SK-N-MC (cell line): ENCODE measurements around the gene ATXN7.

Source experiments
- DNase-seq: peaks from one replicate; pipeline ENCODE4 v3.0.0-alpha.2; 2011; ENCODE audit warnings: low read depth, low spot score
- H3K27ac ChIP-seq: fragments of 200-600 bp; sonication (generic); 2 replicates; pipeline ENCODE4 v1.5.1; 2016; ENCODE audit warnings: mixed run types
- H3K36me3 ChIP-seq: fragments of 200-600 bp; sonication (generic); 2 replicates; pipeline ENCODE4 v1.6.1; 2017; ENCODE audit warnings: antibody characterized with exemption, low read length, mixed read lengths; ENCODE audit not compliant: insufficient read depth
- H3K4me3 ChIP-seq: fragments of 200-600 bp; sonication (generic); 2 replicates; pipeline ENCODE4 v1.5.1; 2016
- H3K9ac ChIP-seq: fragments of 200-600 bp; sonication (generic); 2 replicates; pipeline ENCODE4 v1.8.0; 2017; ENCODE audit warnings: mixed run types, mixed read lengths; ENCODE audit not compliant: insufficient read length
- H3K9me3 ChIP-seq: fragments of 200-600 bp; sonication (generic); 2 replicates; pipeline ENCODE4 v1.6.1; 2017; ENCODE audit warnings: low read depth, mild to moderate bottlenecking, antibody characterized with exemption, low read length, moderate library complexity, mixed read lengths
- EZH2 ChIP-seq: fragments of 200-600 bp; sonication (generic); IDR thresholded peaks from one replicate; pipeline ENCODE4 v1.6.1; 2017; ENCODE audit warnings: antibody characterized with exemption
- FOXP2 ChIP-seq: optimal IDR thresholded peaks from 2 replicates; pipeline ENCODE3; 2011; ENCODE audit warnings: mild to moderate bottlenecking, moderate library complexity; ENCODE audit not compliant: insufficient read depth; ENCODE audit errors: extremely low read length, control extremely low read depth
- POLR2AphosphoS5 ChIP-seq: IDR thresholded peaks from 2 replicates; pipeline ENCODE4 v1.6.1; 2012; ENCODE audit warnings: mild to moderate bottlenecking, low read depth, low read length, borderline replicate concordance

The ATXN7 gene

GRCh38 chr3:63863150-63864007 lies at the start of gene ATXN7, which contains the start of gene THOC7:
ATXN7 (plus strand) TSS chr3:63863867; CDS start chr3:63912599, 48,732 bp downstream.
THOC7 (minus strand) TSS chr3:63863805; CDS start chr3:63863790, 15 bp downstream.
- Histone ChIP-seq H3K9ac (peak within 1 kb of the TSS; percentile 86), H3K4me3 (peak within 1 kb of the TSS; percentile 81), H3K9me3 (no peaks in the 10 kb centered on the region), H3K36me3 (no peaks in the 10 kb centered on the region), H3K27ac (peak within 1 kb of the TSS; percentile 42; the same call in 1 of the 2 replicates)
- no peak for DNase-seq
- TF ChIP-seq EZH2 = no peak
- no peak for TF ChIP-seq FOXP2
- no peak for TF ChIP-seq POLR2AphosphoS5

- H3K27ac ChIP-seq = no peak overlapping the region
- TF ChIP-seq POLR2AphosphoS5 (no peak), EZH2 (no peak), FOXP2 (no peak)
Observed at GRCh38 chr3:63814237-63814636, 49.4 kb upstream of the ATXN7 start.

GRCh38 chr3:63817225-63817624 lies 46.4 kb upstream of the ATXN7 start:
- no peak for TF ChIP-seq POLR2AphosphoS5
- no peak for TF ChIP-seq EZH2
- no peak for TF ChIP-seq FOXP2
- Histone ChIP-seq H3K4me3 (no peak overlapping the region), H3K27ac (no peak overlapping the region), H3K9me3 (no peaks in the 10 kb centered on the region), H3K9ac (no peak overlapping the region), H3K36me3 (no peaks in the 10 kb centered on the region)
- DNase-seq = no peak

More at GRCh38 chr3:63814237-63814636, 49.4 kb upstream of the ATXN7 start:
- no peaks in the 10 kb centered on the region for H3K36me3 ChIP-seq
- H3K9ac ChIP-seq = no peak overlapping the region
- DNase-seq = no peak
- no peaks in the 10 kb centered on the region for H3K9me3 ChIP-seq
- no peak overlapping the region for H3K4me3 ChIP-seq

- Histone ChIP-seq H3K9me3 (no peaks in the 10 kb centered on the region), H3K4me3 (no peak overlapping the region)
Observed at GRCh38 chr3:63818282-63819150, 45.2 kb upstream of the ATXN7 start.

GRCh38 chr3:63819151-63819398 lies 44.6 kb upstream of the ATXN7 start, which contains the start of gene C3orf49:
C3orf49 (plus strand) TSS chr3:63819299; CDS start chr3:63819472, 173 bp downstream.
- Histone ChIP-seq H3K36me3 (no peaks in the 10 kb centered on the region), H3K9ac (no peak within 1 kb of the TSS), H3K27ac (no peak within 1 kb of the TSS), H3K4me3 (no peak within 1 kb of the TSS), H3K9me3 (no peaks in the 10 kb centered on the region)
- TF ChIP-seq EZH2 (no peak), POLR2AphosphoS5 (no peak), FOXP2 (no peak)
- no peak for DNase-seq

More at GRCh38 chr3:63818282-63819150, 45.2 kb upstream of the ATXN7 start:
- TF ChIP-seq POLR2AphosphoS5 = no peak
- no peak for TF ChIP-seq EZH2
- no peak for TF ChIP-seq FOXP2
- Histone ChIP-seq H3K36me3 (no peaks in the 10 kb centered on the region), H3K9ac (no peak overlapping the region), H3K27ac (no peak overlapping the region)
- peak; percentile 5 for DNase-seq

- no peak for TF ChIP-seq EZH2
- TF ChIP-seq FOXP2 = no peak
- TF ChIP-seq POLR2AphosphoS5 = no peak
- no peak overlapping the region for H3K4me3 ChIP-seq
- no peak overlapping the region for H3K9ac ChIP-seq
- DNase-seq = no peak
- no peaks in the 10 kb centered on the region for H3K36me3 ChIP-seq
- no peak overlapping the region for H3K27ac ChIP-seq
- H3K9me3 ChIP-seq = no peaks in the 10 kb centered on the region
Observed at GRCh38 chr3:63824309-63824708, 39.4 kb upstream of the ATXN7 start.

GRCh38 chr3:63830526-63830925 lies 33.1 kb upstream of the ATXN7 start:
- Histone ChIP-seq H3K9me3 (no peaks in the 10 kb centered on the region), H3K27ac (no peak overlapping the region), H3K9ac (no peak overlapping the region), H3K36me3 (peaks cover 3% of the 10 kb centered on the region; the same call in 1 of the 2 replicates), H3K4me3 (no peak overlapping the region)
- TF ChIP-seq EZH2 = no peak
- TF ChIP-seq FOXP2 = no peak
- no peak for TF ChIP-seq POLR2AphosphoS5
- no peak for DNase-seq

GRCh38 chr3:63832395-63832794 lies 31.3 kb upstream of the ATXN7 start:
- Histone ChIP-seq H3K9me3 (no peaks in the 10 kb centered on the region), H3K9ac (no peak overlapping the region), H3K27ac (no peak overlapping the region), H3K4me3 (no peak overlapping the region), H3K36me3 (peaks cover 3% of the 10 kb centered on the region; the same call in 1 of the 2 replicates)
- DNase-seq = no peak
- no peak for TF ChIP-seq POLR2AphosphoS5
- TF ChIP-seq EZH2 = no peak
- TF ChIP-seq FOXP2 = no peak
